GM10248 (cell line): ENCODE results near the gene NKX1-2.

Experiments
- CTCF ChIA-PET: fragments of 300-600 bp; sonication (Branson Sonifier 250); formaldehyde crosslinking; extraction: SDS; loops from one replicate; lab custom pipeline; 2021; ENCODE audit warnings: antibody characterized with exemption; lab: Yijun Ruan, JAX
- POLR2A ChIA-PET: fragments of 350-650 bp; sonication (Branson Sonifier 250); formaldehyde crosslinking; extraction: SDS; loops from one replicate; lab custom pipeline; 2020; ENCODE audit warnings: antibody characterized with exemption; lab: Yijun Ruan, JAX
- DNase-seq: peaks from one replicate; pipeline ENCODE4 v3.0.0; 2012; ENCODE audit errors: extremely low spot score
- TF ChIP-seq, protein P1 (sequence below): IDR thresholded peaks from 2 replicates; pipeline ENCODE4 v1.5.1; 2012; ENCODE audit warnings: mild to moderate bottlenecking, low read depth; ENCODE audit errors: extremely low read depth, missing control alignments, control extremely low read depth

Gene NKX1-2

GRCh38 chr10:124484661-124485060 is 34.8 kb upstream of the NKX1-2 start:
- no peak for DNase-seq
- ChIA-PET CTCF (interaction anchor here (1.4 to 1.6 kb wide), 2 partner anchors 11 to 12 kb away, joined by 3 to 4 read pairs; no protein-coding TSS in a partner anchor), POLR2A (no interaction called here)
- TF ChIP-seq, protein P1, sequence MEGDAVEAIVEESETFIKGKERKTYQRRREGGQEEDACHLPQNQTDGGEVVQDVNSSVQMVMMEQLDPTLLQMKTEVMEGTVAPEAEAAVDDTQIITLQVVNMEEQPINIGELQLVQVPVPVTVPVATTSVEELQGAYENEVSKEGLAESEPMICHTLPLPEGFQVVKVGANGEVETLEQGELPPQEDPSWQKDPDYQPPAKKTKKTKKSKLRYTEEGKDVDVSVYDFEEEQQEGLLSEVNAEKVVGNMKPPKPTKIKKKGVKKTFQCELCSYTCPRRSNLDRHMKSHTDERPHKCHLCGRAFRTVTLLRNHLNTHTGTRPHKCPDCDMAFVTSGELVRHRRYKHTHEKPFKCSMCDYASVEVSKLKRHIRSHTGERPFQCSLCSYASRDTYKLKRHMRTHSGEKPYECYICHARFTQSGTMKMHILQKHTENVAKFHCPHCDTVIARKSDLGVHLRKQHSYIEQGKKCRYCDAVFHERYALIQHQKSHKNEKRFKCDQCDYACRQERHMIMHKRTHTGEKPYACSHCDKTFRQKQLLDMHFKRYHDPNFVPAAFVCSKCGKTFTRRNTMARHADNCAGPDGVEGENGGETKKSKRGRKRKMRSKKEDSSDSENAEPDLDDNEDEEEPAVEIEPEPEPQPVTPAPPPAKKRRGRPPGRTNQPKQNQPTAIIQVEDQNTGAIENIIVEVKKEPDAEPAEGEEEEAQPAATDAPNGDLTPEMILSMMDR, result no peak

- TF ChIP-seq, protein P1, result no peak
- ChIA-PET POLR2A (no interaction called here), CTCF (interaction anchor here (1.4 to 1.6 kb wide), 2 partner anchors 11 to 12 kb away, joined by 3 to 4 read pairs; no protein-coding TSS in a partner anchor)
- no peak for DNase-seq
These were observed 34.2 kb upstream of the NKX1-2 start for GRCh38 chr10:124484031-124484430.

- DNase-seq, result no peak
- CTCF ChIA-PET, result no interaction called here
- POLR2A ChIA-PET, result no interaction called here
- TF ChIP-seq, protein P1, result no peak
These were observed 33.0 kb upstream of the NKX1-2 start for GRCh38 chr10:124482876-124483275.

DNA sequence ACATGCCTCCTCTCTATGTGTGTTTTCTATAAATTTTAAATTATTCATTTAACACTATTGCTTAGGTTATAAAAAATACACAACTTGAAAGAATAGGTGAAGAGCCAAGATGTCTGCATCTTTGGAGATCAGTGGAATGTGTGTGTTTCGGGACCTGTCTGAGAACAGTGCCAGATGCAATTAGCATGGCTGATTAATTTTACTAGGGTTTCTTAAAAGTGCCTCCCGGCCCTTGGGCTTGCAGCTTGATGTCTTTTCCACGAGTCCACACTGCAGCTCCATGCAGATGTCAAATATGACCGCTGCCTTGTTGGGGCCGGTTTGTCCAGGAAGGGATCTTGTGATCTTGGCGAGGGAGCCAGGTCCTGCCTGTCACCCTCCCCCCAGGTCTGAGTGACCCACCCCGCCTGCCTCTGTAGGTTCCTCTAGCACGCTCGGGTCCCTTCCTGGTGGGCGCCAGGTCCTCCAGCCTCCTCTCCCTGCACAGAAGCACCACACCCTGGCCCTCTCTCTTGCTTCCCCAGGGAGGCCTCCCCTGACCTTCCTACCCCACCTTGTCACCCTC is 32.5 kb upstream of the NKX1-2 start:
- ChIA-PET CTCF (no interaction called here), POLR2A (no interaction called here)
- TF ChIP-seq, protein P1, result no peak
- no peak for DNase-seq

DNA sequence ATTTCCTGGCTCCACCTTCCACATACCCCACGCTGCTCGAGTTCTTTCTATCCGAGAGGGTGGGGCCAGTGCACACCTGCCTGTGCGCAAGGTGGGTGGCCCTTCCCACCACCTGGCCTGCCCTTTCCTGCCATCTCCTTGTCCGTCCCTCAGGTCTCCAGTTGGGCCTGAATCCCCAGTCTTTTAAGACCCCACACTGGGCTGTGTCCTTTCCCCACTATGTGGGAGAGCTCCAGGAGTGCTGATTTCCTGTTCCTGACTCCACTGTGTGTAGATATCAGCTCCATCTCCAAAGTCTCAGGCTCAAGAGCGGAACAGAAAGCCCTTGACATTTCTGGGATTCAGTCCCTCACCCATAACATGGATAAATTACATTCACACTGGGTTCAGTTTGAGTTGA is 31.9 kb upstream of the NKX1-2 start:
- no peak for DNase-seq
- POLR2A ChIA-PET, result no interaction called here
- CTCF ChIA-PET, result no interaction called here
- TF ChIP-seq, protein P1, result no peak

GRCh38 chr10:124480860-124481259 is 31.0 kb upstream of the NKX1-2 start:
- POLR2A ChIA-PET, result no interaction called here
- no peak for DNase-seq
- TF ChIP-seq, protein P1, result no peak
- CTCF ChIA-PET, result no interaction called here
